Duodenal mucosa (tissue), 2 donors: Measurements from ENCODE around the gene HOXD10.

ENCODE experiments used
- H3K27ac ChIP-seq: one replicate; pipeline ENCODE4 v1.7.0; 2013; ENCODE audit warnings: low read depth, low read length
- H3K27me3 ChIP-seq, 2 donors: one replicate each; pipeline ENCODE4 v1.7.0; 2013; ENCODE audit warnings: low read length in 2 of 2, control low read depth in 1 of 2; ENCODE audit not compliant: insufficient read depth in 2 of 2, control insufficient read depth in 1 of 2
- H3K36me3 ChIP-seq, 2 donors: one replicate each; pipeline ENCODE4 v1.7.0; 2013; ENCODE audit warnings: low read length in 2 of 2, control low read depth in 1 of 2; ENCODE audit not compliant: insufficient read depth in 2 of 2, control insufficient read depth in 1 of 2
- H3K4me1 ChIP-seq, 2 donors: one replicate each; pipeline ENCODE4 v1.7.0; 2013; ENCODE audit warnings: low read length in 2 of 2, control low read depth in 1 of 2; ENCODE audit not compliant: insufficient read depth in 2 of 2, control insufficient read depth in 1 of 2
- H3K4me3 ChIP-seq, 2 donors: one replicate each; pipeline ENCODE4 v1.7.0; 2013; ENCODE audit warnings: low read length in 2 of 2, low read depth in 1 of 2
- H3K9ac ChIP-seq, 2 donors: one replicate each; pipeline ENCODE4 v1.7.0; 2013; ENCODE audit warnings: low read length in 2 of 2, low read depth in 1 of 2
- H3K9me3 ChIP-seq, 2 donors: one replicate each; pipeline ENCODE4 v1.7.0; 2013; ENCODE audit warnings: low read length in 2 of 2, control low read depth in 1 of 2; ENCODE audit not compliant: control insufficient read depth in 1 of 2

HOXD10 gene

GRCh38 chr2:176102309-176102866 lies 14.2 kb upstream of the HOXD10 start:
- no peak overlapping the region for H3K4me3 ChIP-seq
- H3K36me3 ChIP-seq: no peaks in the 10 kb centered on the region
- H3K27me3 ChIP-seq: peaks cover 93 to 97% of the 10 kb centered on the region in 2 donors
- H3K27ac ChIP-seq: no peak overlapping the region
- H3K9ac ChIP-seq: no peak overlapping the region
- no peaks in the 10 kb centered on the region for H3K9me3 ChIP-seq
- peaks cover 0 to 11% of the 10 kb centered on the region in 2 donors for H3K4me1 ChIP-seq

GRCh38 chr2:176103194-176103593 lies 13.4 kb upstream of the HOXD10 start:
- H3K9ac ChIP-seq: no peak overlapping the region
- H3K27ac ChIP-seq: no peak overlapping the region
- H3K36me3 ChIP-seq: no peaks in the 10 kb centered on the region
- peaks cover 0 to 5% of the 10 kb centered on the region in 2 donors for H3K4me1 ChIP-seq
- no peak overlapping the region for H3K4me3 ChIP-seq
- H3K27me3 ChIP-seq: peaks cover 86 to 92% of the 10 kb centered on the region in 2 donors
- no peaks in the 10 kb centered on the region for H3K9me3 ChIP-seq

GRCh38 chr2:176103742-176104315 lies 12.7 kb upstream of the HOXD10 start:
- Histone ChIP-seq H3K36me3 (no peaks in the 10 kb centered on the region), H3K4me3 (no peak overlapping the region), H3K27ac (no peak overlapping the region), H3K9ac (no peak overlapping the region), H3K27me3 (peaks cover 84 to 92% of the 10 kb centered on the region in 2 donors), H3K9me3 (no peaks in the 10 kb centered on the region), H3K4me1 (peaks cover 0 to 5% of the 10 kb centered on the region in 2 donors)

GRCh38 chr2:176104316-176105077 lies 12.1 kb upstream of the HOXD10 start:
- Histone ChIP-seq H3K27ac (no peak overlapping the region), H3K9ac (no peak overlapping the region), H3K9me3 (no peaks in the 10 kb centered on the region), H3K4me1 (peaks cover 0 to 5% of the 10 kb centered on the region in 2 donors), H3K27me3 (peaks cover 84 to 92% of the 10 kb centered on the region in 2 donors), H3K4me3 (no peak overlapping the region), H3K36me3 (no peaks in the 10 kb centered on the region)

GRCh38 chr2:176105078-176105729 lies 11.4 kb upstream of the HOXD10 start:
- H3K4me3 ChIP-seq: no peak overlapping the region
- H3K4me1 ChIP-seq: peaks cover 0 to 5% of the 10 kb centered on the region in 2 donors
- no peak overlapping the region for H3K9ac ChIP-seq
- peaks cover 84 to 92% of the 10 kb centered on the region in 2 donors for H3K27me3 ChIP-seq
- H3K27ac ChIP-seq: no peak overlapping the region
- H3K36me3 ChIP-seq: no peaks in the 10 kb centered on the region
- H3K9me3 ChIP-seq: no peaks in the 10 kb centered on the region

- Histone ChIP-seq H3K9me3 (no peaks in the 10 kb centered on the region), H3K27ac (no peak overlapping the region), H3K4me1 (peaks cover 0 to 5% of the 10 kb centered on the region in 2 donors), H3K36me3 (no peaks in the 10 kb centered on the region), H3K4me3 (no peak overlapping the region), H3K9ac (no peak overlapping the region), H3K27me3 (peaks cover 84 to 92% of the 10 kb centered on the region in 2 donors)
Measured at GRCh38 chr2:176105730-176106580, 10.6 kb upstream of the HOXD10 start.

GRCh38 chr2:176106581-176107539 lies 9.7 kb upstream of the HOXD10 start, which contains the start of gene HOXD11:
Gene HOXD11 (plus strand): TSS chr2:176107280. CDS start chr2:176107356, 76 bp downstream.
- no peak within 1 kb of the TSS for H3K27ac ChIP-seq
- no peaks in the 10 kb centered on the region for H3K9me3 ChIP-seq
- H3K4me1 ChIP-seq: peaks cover 0 to 5% of the 10 kb centered on the region in 2 donors
- peaks cover 84 to 92% of the 10 kb centered on the region in 2 donors for H3K27me3 ChIP-seq
- peak within 1 kb of the TSS in 1 of 2 donors; percentile 32 for H3K4me3 ChIP-seq
- no peaks in the 10 kb centered on the region for H3K36me3 ChIP-seq
- no peak within 1 kb of the TSS for H3K9ac ChIP-seq

- no peak overlapping the region for H3K9ac ChIP-seq
- no peak overlapping the region for H3K4me3 ChIP-seq
- H3K36me3 ChIP-seq: no peaks in the 10 kb centered on the region
- H3K27me3 ChIP-seq: peaks cover 86 to 92% of the 10 kb centered on the region in 2 donors
- H3K9me3 ChIP-seq: no peaks in the 10 kb centered on the region
- H3K27ac ChIP-seq: no peak overlapping the region
- H3K4me1 ChIP-seq: peaks cover 0 to 5% of the 10 kb centered on the region in 2 donors
Measured at GRCh38 chr2:176107731-176108181, 8.8 kb upstream of the HOXD10 start.
